NCI-H345 (cell line): Measurements from ENCODE around the gene LRRC75A.
A peak's percentile ranks its signal among the peaks of the same experiment; 100 is the strongest.
"Not testable (repeated sequence)": the region's sequence is repeated elsewhere in the genome, so short reads cannot be mapped to it uniquely, and the experiment has no call there.

ENCODE experiments used
- DNase-seq: peaks from one replicate; lab custom pipeline; 2025; lab: John Stamatoyannopoulos, UW

The LRRC75A gene

GRCh38 chr17:16432017-16432416 is 60.0 kb downstream of the LRRC75A start:
- DNase-seq = no peak

DNA sequence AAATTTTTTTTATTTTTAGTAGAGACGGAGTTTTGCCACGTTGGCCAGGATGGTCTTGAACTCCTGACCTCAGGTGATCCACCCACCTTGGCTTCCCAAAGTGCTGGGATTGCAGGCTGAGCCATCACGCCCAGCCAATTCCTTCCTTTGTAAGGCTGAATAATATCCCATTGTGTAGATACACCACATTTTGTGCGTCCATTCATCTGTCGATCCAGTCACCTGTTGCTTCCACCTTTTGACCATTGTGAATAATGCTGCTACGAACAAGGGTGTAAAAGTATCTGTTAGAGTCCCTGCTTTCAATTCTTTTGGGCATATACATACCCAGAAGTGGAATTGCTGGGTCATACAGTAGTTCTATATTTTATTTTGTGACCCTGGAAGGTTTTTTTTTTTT is 61.3 kb downstream of the LRRC75A start:
- no peak for DNase-seq

- DNase-seq = no peak
Measured at GRCh38 chr17:16429083-16429482, 62.9 kb downstream of the LRRC75A start.

DNA sequence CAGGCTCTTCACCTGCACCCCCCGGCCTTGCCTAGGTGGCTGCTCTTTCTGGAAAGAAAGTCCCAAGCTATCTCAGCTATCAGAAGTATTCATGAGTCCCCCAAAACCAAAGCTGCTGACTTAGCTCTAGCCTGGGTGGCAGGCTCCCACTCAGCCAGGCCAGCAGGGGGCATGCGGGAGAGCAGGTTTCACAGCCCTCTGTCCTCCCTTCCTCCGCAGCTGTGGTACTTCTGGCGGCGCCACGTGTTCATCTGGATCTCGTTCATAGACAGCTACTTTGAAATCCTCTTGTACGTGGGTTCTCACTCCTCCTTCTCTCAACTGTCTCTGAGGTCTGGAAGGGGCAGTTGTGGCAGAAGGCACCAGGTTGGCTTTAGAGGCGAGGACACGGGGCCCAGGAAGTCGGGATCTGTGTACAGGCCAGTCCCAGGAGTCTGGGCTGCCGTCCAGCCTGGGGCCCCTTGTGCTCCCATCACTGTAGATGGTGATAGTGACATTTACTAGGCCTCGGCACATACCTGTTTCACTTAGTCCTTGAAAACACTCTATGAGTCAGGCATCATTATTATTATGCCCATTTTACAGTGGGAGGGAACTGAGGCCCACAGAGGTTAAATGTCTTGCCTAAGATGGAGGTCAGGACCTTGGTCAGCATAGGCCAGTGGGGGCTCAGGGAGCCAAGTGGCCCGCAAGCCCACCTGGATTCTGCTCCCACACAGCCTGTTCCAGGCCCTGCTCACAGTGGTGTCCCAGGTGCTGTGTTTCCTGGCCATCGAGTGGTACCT is 63.7 kb downstream of the LRRC75A start:
- no peak for DNase-seq

DNA sequence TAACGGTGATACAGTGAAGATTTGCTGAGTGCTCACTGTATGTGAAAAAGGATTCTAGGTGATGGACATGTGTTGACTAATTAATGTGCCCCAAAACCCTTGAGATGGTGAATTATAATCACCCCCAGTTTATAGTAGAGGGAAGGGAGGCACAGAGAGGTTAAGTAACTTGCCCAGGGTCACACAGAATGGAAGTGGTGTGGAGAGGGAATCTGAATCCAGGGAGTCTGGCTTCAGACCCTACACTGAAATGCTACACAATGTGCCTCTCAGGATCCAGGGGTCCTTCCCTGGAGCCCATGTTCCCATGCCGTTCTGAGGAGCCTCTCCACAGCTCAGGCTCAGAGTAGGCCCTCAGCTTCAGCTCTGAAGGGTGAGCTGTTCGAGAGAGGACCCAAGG is 65.0 kb downstream of the LRRC75A start:
- no peak for DNase-seq

DNA sequence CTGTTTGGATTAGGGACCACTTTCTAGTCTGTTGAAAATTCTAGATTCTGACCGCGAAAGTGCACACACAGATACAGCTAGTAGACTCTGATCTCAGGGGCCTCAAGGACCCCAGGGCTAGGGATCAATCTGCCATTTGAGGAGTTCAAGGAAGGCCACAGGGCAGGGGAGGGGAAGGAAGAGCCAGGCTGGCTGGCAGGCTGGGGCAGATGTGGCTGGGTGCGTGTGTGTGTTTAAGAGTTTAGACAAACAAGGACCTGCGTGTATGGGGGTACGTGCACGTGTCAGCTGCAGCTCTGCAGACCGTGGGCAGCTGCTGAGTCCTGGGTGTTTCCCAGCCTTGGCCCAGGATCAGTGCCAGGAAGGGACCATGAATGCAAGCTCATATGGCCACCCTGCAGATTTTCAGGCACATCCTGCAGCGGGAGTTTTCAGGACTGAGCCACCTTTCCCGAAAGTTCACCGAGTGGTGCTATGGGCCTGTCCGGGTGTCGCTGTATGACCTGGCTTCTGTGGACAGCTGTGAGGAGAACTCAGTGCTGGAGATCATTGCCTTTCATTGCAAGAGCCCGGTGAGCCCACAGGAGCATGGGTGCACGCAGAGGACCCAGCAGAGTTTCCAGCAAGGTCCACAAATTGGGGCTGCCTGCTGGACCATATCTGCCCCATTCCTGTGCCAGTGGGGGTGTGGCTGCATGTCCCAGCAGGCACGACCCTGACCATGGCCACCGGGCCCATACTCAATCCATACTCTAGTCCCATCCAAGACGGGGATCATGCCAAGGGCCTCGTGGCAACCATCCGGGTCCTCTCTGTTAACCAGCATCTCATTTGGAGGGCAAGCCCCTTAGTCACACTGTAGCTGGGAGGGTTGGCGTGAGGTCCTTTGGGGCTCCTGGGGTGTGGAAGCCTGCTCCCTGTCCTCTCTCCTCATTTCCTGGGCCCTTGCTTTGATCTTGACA is 66.0 kb downstream of the LRRC75A start:
- DNase-seq = no peak

DNA sequence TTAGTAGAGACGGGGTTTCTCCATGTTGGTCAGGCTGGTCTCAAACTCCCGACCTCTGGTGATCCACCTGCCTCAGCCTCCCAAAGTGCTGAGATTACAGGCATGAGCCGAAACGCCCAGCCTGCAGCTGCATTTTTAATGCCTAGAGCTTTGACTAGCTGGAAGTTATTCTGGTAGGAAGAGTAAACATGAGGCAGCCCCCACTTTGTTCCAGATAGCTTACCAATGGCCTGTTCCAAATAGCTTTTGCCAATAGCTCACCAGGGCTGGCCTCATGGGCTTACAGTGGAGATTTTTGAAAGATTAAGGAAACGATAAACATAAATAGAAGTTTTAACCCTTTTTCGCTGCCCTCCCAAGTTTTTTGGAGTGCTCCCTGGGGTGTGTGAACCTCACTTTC is 66.8 kb downstream of the LRRC75A start:
- no peak for DNase-seq

GRCh38 chr17:16423226-16423872 is 68.6 kb downstream of the LRRC75A start:
- no peak for DNase-seq

- DNase-seq = no peak
Measured at GRCh38 chr17:16422416-16422815, 69.6 kb downstream of the LRRC75A start.

- no peak for DNase-seq
Measured at GRCh38 chr17:16419929-16420271, 72.1 kb downstream of the LRRC75A start.

DNA sequence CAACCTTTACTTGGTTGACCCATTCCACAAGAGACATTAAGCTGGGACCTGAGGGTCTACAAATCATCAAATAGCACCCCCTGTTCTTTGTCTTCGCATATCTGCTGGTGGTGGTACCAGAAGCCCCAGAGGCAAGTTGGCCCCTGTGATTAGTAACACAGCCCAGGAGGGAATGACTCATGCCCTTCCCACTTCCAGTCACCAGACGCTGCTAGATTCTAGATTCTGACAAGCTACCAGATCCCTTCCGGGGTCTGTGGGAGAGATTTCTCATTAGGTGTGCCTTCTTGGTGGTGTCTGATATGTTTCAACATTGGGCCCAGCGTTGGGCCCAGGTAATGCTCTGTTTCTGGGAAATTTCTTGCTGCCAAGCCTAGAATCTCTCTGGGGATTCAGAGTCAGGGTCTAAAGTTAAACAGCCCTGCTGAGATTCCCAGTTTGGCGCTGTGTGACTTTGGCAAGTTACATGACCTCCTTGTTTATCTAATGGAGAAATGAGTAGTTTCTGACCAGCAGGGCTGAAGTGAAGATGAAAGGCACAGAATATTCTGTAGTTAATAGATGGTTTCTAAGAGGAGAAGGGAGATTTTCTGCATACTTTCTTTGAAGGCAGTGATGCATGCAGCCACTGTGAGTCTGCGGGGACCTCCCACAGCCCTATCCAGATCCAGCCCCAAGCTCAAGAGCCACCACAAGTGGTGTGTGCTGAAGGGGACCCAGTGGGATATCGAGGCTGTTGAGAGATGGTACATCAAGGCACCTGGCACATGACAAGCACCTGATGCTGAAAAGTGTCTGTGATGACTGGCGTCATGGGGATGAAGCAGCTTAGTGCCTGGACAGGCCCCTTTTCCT is 72.7 kb downstream of the LRRC75A start:
- peak; percentile 90 for DNase-seq

DNA sequence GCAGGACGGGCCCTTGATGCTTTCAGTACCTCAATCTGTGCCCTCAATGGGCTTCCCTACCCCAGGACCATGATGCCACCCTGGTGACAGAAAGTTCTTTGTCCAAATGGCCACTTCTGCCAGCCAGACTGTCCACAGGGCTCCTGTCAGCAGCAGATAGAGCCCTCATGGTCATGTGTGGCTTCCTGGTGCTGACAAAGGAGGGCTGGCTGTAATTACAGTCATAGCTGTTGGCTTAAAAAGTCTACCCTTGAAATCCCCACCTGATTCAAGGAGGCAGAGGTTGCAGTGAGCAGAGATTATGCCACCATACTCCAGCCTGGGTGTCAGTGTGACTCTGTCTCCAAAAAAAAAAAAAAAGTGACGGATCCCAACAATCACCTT is 73.3 kb downstream of the LRRC75A start:
- no peak for DNase-seq

GRCh38 chr17:16417896-16418684 is 73.9 kb downstream of the LRRC75A start:
- no peak for DNase-seq

GRCh38 chr17:16417399-16417798 is 74.6 kb downstream of the LRRC75A start:
- no peak for DNase-seq

DNA sequence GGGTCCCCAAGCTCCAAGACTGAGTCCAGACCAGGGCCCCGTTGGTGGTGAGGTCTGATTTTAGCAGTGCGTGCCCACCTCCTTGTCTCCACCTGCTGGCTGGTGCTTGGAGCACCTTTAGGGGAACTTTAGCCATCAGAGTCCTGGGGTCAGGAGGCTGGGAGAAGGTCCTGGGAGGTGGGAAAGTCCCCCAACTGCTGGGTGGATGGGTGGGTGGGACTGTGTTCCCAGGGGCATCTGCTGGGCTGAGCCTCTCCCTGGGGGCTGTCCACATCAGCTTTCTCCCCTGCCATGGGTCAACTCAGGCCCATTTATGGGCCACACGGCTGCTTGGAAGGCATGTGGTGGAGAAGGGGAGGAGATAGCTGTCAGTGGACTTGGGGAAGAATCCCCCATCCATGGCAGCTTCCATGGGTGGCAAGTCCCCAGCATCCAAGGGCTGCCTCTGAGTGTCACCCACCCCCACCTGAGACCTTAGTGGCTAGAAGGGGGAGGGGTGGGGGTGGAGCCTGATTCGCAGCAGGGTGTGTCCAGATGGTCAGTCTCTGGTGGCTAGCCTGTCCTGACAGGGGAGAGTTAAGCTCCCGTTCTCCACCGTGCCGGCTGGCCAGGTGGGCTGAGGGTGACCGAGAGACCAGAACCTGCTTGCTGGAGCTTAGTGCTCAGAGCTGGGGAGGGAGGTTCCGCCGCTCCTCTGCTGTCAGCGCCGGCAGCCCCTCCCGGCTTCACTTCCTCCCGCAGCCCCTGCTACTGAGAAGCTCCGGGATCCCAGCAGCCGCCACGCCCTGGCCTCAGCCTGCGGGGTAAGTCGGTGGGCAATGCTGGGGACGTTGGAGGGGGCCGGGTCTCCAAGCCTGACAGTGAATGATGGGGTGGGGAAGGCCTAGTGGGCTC is 76.7 kb downstream of the LRRC75A start, which contains the start of gene TRPV2:
TSS of gene TRPV2 (plus strand) at position 541 of the 894 bp plus-strand sequence. CDS start 2,098 bp downstream, outside the sequence.
- no peak for DNase-seq

DNA sequence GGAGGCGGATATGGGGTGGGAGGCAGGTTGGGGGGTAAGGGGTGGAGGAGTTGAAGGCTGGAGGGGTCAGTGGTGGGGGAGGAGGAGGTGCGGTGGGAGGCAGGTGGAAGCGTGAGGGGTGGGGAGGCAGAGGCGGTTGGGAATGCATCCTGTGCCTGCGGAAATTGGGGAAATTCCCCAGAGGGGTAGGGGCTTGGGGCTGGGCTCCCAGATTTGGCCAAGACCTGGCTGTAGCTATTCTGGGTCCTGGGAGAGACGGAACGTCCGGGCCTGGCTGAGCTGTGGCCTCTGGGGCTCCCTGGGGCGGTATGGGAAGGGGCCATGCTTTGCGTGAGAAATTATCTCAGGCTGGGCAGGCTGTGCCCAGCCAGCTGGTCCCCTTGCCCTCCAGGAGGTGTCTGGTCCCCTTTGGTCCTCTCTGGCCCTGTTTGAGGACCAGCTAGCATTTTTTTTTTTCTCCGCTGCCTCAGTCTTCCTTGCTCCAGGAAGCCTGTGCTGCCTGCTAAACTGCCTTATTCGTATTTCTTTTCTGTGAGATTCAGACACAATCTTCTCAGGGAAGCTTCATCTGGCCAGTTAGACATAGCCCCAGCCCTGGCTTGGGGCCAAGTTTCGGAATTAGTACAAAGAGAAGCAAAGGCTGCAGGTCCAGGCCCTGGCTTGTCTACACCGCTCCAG is 83.9 kb downstream of the LRRC75A start:
- DNase-seq = peak; percentile 57

- peak; percentile 70 for DNase-seq
Measured at GRCh38 chr17:16406742-16407674, 85.0 kb downstream of the LRRC75A start.

- not testable (repeated sequence) for DNase-seq
Measured at GRCh38 chr17:16403847-16404246, 88.1 kb downstream of the LRRC75A start.
